Upper lobe of right lung (tissue), 1 donor: ENCODE results near the gene MAPKAP1. TPM values are rescaled to one million over a fixed set of nuclear protein-coding genes. Genes with fewer than 3 reads are reported as not detected.

ENCODE experiments used
- ATAC-seq: fragments of 200-7000 bp; cut with Tn5 transposase; one replicate; pipeline ENCODE4 v1.9.1; 2020; ENCODE audit warnings: mild to moderate bottlenecking, moderate library complexity
- DNase-seq: peaks from one replicate; pipeline ENCODE4 v3.0.0-alpha.2; 2020
- H3K27ac ChIP-seq: fragments of 200-600 bp; one replicate; pipeline ENCODE4 v1.8.0; 2022
- H3K27me3 ChIP-seq: fragments of 200-600 bp; one replicate; pipeline ENCODE4 v1.8.0; 2022; ENCODE audit warnings: mild to moderate bottlenecking
- H3K36me3 ChIP-seq: fragments of 200-600 bp; one replicate; pipeline ENCODE4 v1.8.0; 2022
- H3K4me1 ChIP-seq: fragments of 200-600 bp; one replicate; pipeline ENCODE4 v1.8.0; 2022
- H3K4me3 ChIP-seq: fragments of 200-600 bp; one replicate; pipeline ENCODE4 v1.8.0; 2022; ENCODE audit warnings: mild to moderate bottlenecking
- H3K9me3 ChIP-seq: fragments of 200-600 bp; one replicate; pipeline ENCODE4 v1.8.0; 2022
- intact Hi-C: fragments of 100-400 bp; cut with DNase I; formaldehyde crosslinking; loops from one replicate; pipeline ENCODE4 v1.11.0; 2022
- total RNA-seq: library from RNA; stranded (reverse); fragmentation: NEBNext Ultra II Directional; extraction: Animal tissue kit (Norgen Biotek cat#: 25700); gene quantifications from one replicate; pipeline ENCODE4 v1.2.1, GENCODE V29; 2021
- TF ChIP-seq, protein P1 (sequence below): fragments of 200-600 bp; IDR thresholded peaks from one replicate; pipeline ENCODE4 v1.8.0; 2022; ENCODE audit warnings: antibody characterized with exemption
- donor health status: DM: no; HTN: yes; CAD: no; lungs with severe emphysema.

Gene MAPKAP1
- total RNA-seq, 1 donor from 2014 or later = 76.8 TPM

- ATAC-seq = no peak
- no peaks in the 10 kb centered on the region for H3K27me3 ChIP-seq
- H3K4me3 ChIP-seq = no peak overlapping the region
- peaks cover 7% of the 10 kb centered on the region for H3K36me3 ChIP-seq
- TF ChIP-seq, protein P1, sequence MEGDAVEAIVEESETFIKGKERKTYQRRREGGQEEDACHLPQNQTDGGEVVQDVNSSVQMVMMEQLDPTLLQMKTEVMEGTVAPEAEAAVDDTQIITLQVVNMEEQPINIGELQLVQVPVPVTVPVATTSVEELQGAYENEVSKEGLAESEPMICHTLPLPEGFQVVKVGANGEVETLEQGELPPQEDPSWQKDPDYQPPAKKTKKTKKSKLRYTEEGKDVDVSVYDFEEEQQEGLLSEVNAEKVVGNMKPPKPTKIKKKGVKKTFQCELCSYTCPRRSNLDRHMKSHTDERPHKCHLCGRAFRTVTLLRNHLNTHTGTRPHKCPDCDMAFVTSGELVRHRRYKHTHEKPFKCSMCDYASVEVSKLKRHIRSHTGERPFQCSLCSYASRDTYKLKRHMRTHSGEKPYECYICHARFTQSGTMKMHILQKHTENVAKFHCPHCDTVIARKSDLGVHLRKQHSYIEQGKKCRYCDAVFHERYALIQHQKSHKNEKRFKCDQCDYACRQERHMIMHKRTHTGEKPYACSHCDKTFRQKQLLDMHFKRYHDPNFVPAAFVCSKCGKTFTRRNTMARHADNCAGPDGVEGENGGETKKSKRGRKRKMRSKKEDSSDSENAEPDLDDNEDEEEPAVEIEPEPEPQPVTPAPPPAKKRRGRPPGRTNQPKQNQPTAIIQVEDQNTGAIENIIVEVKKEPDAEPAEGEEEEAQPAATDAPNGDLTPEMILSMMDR = no peak
- no peak for DNase-seq
- H3K9me3 ChIP-seq = no peaks in the 10 kb centered on the region
- intact Hi-C loops = no loop called here
- no peak overlapping the region for H3K27ac ChIP-seq
- peaks cover 8% of the 10 kb centered on the region for H3K4me1 ChIP-seq
These were observed 251.9 kb downstream of the MAPKAP1 start for GRCh38 chr9:125455132-125455531.

DNA sequence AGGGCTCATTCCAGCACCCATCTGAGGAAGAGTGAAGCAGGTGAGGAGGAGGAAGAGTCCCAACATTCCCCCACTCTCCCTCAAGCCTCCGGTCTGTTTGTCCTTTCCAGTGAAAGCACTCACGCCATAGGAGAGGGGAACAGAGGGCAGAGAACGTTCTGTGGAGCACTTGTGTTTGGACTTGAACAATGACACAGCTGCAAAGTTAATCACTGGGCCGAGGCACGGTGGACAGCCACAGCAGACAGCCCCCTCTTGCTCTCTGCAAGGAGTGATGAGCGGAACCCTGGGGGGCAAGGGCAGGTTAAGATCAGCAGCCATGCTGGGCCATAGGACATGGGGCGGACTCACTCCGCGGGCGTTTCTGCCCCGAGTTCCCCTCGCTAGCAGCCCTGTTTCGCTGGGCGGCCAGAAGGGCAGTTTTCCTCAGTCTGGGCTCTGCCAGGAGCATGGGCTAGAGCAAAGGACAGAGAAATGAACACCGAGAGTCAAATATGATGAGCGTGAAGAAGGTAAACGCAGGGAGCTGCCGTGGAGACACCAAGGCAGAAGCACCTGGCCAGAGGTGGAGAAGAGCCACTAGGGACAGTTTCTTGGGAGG lies 259.7 kb downstream of the MAPKAP1 start:
- Histone ChIP-seq H3K9me3 (no peaks in the 10 kb centered on the region), H3K36me3 (peaks cover 5% of the 10 kb centered on the region), H3K4me3 (no peak overlapping the region), H3K4me1 (no peaks in the 10 kb centered on the region), H3K27me3 (no peaks in the 10 kb centered on the region), H3K27ac (no peak overlapping the region)
- TF ChIP-seq, protein P1 = no peak
- intact Hi-C loops = no loop called here
- DNase-seq (no peak), ATAC-seq (no peak)

GRCh38 chr9:125446561-125447094 lies 260.4 kb downstream of the MAPKAP1 start:
- no peak for DNase-seq
- Histone ChIP-seq H3K27ac (no peak overlapping the region), H3K9me3 (no peaks in the 10 kb centered on the region), H3K36me3 (peaks cover 2% of the 10 kb centered on the region), H3K4me1 (no peaks in the 10 kb centered on the region), H3K27me3 (no peaks in the 10 kb centered on the region), H3K4me3 (no peak overlapping the region)
- TF ChIP-seq, protein P1 = no peak
- no peak for ATAC-seq
- intact Hi-C loops = no loop called here

DNA sequence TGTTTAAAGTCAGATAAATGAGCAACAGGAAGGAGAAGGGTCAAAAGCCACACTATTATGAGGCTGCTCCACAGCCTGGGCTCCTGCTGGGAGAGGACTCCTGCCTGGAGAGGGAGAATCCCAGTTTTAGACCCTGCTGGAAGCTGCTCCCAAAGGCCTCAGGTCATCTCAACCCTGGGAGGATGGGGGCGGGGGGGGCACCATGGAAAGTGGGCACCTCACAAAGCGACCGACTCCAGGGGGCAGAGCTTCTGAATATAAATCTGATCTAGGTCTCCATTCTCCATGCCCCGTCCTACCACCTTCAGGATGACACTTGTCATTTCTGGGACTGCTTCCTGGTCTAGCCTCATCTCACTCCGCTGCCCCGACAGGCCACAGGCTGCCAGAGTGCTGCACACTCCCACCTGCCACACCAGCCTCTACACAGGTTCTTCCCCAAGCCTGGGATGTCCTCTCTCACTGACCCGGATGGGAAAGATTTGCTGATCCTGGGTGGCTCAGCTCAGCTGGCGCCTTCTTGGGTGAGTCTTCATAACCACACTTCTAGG lies 262.0 kb downstream of the MAPKAP1 start:
- TF ChIP-seq, protein P1 = no peak
- no peak overlapping the region for H3K4me3 ChIP-seq
- no peaks in the 10 kb centered on the region for H3K4me1 ChIP-seq
- H3K9me3 ChIP-seq = no peaks in the 10 kb centered on the region
- DNase-seq (no peak), ATAC-seq (no peak)
- H3K36me3 ChIP-seq = peaks cover 14% of the 10 kb centered on the region
- intact Hi-C loops = no loop called here
- no peaks in the 10 kb centered on the region for H3K27me3 ChIP-seq
- H3K27ac ChIP-seq = no peak overlapping the region

GRCh38 chr9:125444166-125444565 lies 262.8 kb downstream of the MAPKAP1 start:
- TF ChIP-seq, protein P1 = no peak
- peak; percentile 23 for DNase-seq
- H3K36me3 ChIP-seq = peaks cover 22% of the 10 kb centered on the region
- no peak overlapping the region for H3K4me3 ChIP-seq
- intact Hi-C loops = no loop called here
- no peaks in the 10 kb centered on the region for H3K27me3 ChIP-seq
- H3K9me3 ChIP-seq = no peaks in the 10 kb centered on the region
- no peaks in the 10 kb centered on the region for H3K4me1 ChIP-seq
- no peak overlapping the region for H3K27ac ChIP-seq
- no peak for ATAC-seq
